Nephron (organoid): ENCODE results near the gene KIAA1549.

Source experiments
- H3K27ac Mint-ChIP-seq, 3 experiments: 2 replicates each; pipeline ENCODE4 v1.8.0; 2020; ENCODE audit warnings: mixed read lengths in 3 of 3, mild to moderate bottlenecking in 2 of 3, moderate library complexity in 1 of 3
- H3K27me3 Mint-ChIP-seq: 2 replicates; pipeline ENCODE4 v1.8.0; 2021; ENCODE audit warnings: low read depth, mild to moderate bottlenecking, moderate library complexity, mixed read lengths
- H3K36me3 Mint-ChIP-seq: 2 replicates; pipeline ENCODE4 v1.8.0; 2020; ENCODE audit warnings: low read depth, mixed read lengths
- H3K4me1 Mint-ChIP-seq: 2 replicates; pipeline ENCODE4 v1.8.0; 2020; ENCODE audit warnings: mixed read lengths
- H3K4me3 Mint-ChIP-seq, 3 experiments: 2 replicates each; pipeline ENCODE4 v1.8.0; 2020; ENCODE audit warnings: mild to moderate bottlenecking in 3 of 3, mixed read lengths in 3 of 3, moderate library complexity in 2 of 3
- H3K9me3 Mint-ChIP-seq: 2 replicates; pipeline ENCODE4 v1.8.0; 2020; ENCODE audit warnings: mixed read lengths
- TF ChIP-seq, protein P1 (sequence below), 3 experiments: fragments of 200-600 bp; sonication (generic); IDR thresholded peaks; one replicate each; pipeline ENCODE4 v1.5.0; 2021; ENCODE audit warnings: antibody characterized with exemption in 3 of 3; ENCODE audit not compliant: unreplicated experiment in 3 of 3

Gene KIAA1549

DNA sequence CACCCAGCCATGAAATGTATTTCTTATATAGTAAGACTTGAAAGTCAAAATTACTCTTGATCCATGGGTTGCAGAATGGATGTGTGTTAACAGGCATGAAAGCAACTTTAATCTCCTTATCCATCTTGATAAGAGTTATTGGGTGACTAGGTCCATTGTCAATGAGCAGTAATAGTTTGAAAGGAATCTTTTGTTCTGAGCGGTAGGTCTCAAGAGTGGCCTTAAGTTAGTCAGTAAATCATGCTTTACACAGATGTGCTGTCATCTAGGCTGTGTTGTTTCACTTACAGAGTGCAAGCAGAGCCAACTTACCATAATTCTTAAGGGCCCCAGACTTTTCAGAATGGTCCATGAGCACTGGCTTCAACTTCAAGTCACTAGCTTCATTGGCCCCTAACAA lies 51.2 kb downstream of the KIAA1549 start:
- no peak overlapping the region for H3K4me3 Mint-ChIP-seq
- H3K27me3 Mint-ChIP-seq, result no peaks in the 10 kb centered on the region
- no peak overlapping the region for H3K27ac Mint-ChIP-seq
- peaks cover 28% of the 10 kb centered on the region for H3K36me3 Mint-ChIP-seq
- H3K4me1 Mint-ChIP-seq, result peaks cover 48% of the 10 kb centered on the region
- TF ChIP-seq, protein P1, sequence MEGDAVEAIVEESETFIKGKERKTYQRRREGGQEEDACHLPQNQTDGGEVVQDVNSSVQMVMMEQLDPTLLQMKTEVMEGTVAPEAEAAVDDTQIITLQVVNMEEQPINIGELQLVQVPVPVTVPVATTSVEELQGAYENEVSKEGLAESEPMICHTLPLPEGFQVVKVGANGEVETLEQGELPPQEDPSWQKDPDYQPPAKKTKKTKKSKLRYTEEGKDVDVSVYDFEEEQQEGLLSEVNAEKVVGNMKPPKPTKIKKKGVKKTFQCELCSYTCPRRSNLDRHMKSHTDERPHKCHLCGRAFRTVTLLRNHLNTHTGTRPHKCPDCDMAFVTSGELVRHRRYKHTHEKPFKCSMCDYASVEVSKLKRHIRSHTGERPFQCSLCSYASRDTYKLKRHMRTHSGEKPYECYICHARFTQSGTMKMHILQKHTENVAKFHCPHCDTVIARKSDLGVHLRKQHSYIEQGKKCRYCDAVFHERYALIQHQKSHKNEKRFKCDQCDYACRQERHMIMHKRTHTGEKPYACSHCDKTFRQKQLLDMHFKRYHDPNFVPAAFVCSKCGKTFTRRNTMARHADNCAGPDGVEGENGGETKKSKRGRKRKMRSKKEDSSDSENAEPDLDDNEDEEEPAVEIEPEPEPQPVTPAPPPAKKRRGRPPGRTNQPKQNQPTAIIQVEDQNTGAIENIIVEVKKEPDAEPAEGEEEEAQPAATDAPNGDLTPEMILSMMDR (IDR thresholded peaks at IDR 0.05; ENCODE audit: unreplicated experiment in 3 of 3), result no peak
- H3K9me3 Mint-ChIP-seq, result no peaks in the 10 kb centered on the region

DNA sequence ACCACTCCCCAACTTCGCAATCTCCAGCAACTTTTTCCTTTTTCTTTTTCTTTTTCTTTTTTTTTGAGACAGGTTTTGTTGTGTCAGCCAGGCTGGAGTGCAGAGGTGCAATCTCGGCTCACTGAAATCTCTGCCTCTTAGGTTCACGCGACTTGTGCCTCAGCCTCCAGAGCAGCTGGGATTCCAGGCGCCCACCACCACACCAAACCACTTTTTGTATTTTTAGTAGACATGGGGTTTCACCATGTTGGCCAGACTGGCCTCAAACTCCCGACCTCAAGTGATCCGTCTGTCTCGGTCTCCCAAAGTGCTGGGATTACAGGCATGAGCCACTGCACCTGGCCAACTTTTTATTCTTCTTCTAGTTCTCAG lies 55.0 kb downstream of the KIAA1549 start:
- peaks cover 41% of the 10 kb centered on the region for H3K4me1 Mint-ChIP-seq
- H3K4me3 Mint-ChIP-seq, result no peak overlapping the region
- H3K9me3 Mint-ChIP-seq, result peaks cover 8% of the 10 kb centered on the region
- peaks cover 29% of the 10 kb centered on the region for H3K36me3 Mint-ChIP-seq
- TF ChIP-seq, protein P1 (IDR thresholded peaks at IDR 0.05; ENCODE audit: unreplicated experiment in 3 of 3), result no peak
- peak overlapping the region; percentile 14 to 67 (median 66) for H3K27ac Mint-ChIP-seq
- H3K27me3 Mint-ChIP-seq, result no peaks in the 10 kb centered on the region

DNA sequence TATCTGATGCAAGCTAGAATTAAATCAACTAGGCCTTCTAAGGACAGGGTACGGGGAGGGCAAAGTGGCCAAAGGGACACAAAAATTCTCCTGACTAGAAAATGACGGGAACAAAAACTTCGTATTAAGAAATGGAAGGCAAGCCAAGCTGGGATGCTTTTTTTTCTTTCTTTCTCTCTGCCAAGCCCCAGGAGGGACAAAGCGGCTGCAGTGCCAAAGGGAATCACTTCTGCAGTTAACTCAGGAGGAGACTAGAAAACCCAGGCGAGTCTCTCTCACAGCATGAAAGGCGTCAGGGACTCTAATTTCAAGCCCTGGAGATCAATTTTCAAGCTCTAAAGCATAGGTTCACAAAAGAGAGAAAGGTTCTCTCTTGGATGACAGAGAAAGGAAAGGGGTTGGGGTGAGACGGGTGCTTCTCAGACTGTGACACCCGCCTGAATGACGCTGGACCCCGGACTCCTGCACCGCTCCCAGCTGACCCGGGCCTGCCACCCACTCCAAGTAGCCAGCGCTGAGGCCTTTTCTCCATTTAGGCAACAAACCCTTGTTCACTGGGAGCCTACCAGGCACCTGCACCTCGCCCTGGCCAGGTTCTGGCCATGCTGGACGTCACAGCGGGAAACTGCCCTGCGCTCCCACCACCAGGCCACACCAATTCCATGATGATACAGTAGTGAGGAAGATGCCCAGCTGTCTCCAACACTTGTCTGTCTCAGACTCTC lies 56.5 kb downstream of the KIAA1549 start:
- peak overlapping the region; percentile 33 to 65 (median 63) for H3K27ac Mint-ChIP-seq
- no peaks in the 10 kb centered on the region for H3K27me3 Mint-ChIP-seq
- peak overlapping the region in 1 of 3 experiments; percentile 18 for H3K4me3 Mint-ChIP-seq
- peaks cover 8% of the 10 kb centered on the region for H3K9me3 Mint-ChIP-seq
- TF ChIP-seq, protein P1 (IDR thresholded peaks at IDR 0.05; ENCODE audit: unreplicated experiment in 3 of 3), result no peak
- H3K4me1 Mint-ChIP-seq, result peaks cover 40% of the 10 kb centered on the region
- peaks cover 23% of the 10 kb centered on the region for H3K36me3 Mint-ChIP-seq

DNA sequence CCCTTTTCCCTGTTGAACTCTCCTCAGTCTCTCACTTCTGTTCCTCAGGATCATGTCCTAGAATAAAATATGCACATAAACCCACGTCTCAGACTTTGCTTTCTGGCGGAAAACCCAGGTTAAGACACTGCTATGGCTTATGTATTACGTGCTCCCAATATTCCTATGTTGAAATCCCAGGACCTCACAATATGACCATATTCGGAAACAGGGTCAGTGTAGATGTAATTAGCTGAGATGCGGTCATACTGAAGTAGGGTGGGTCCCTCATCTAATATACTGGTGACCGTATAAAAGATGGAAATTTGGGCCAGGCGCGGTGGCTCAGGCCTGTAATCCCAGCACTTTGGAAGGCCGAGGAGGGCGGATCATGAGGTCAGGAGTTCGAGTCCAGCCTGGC lies 59.9 kb downstream of the KIAA1549 start:
- Mint-ChIP-seq H3K36me3 (peaks cover 43% of the 10 kb centered on the region), H3K4me1 (peaks cover 42% of the 10 kb centered on the region), H3K9me3 (peaks cover 8% of the 10 kb centered on the region), H3K27ac (no peak overlapping the region), H3K27me3 (no peaks in the 10 kb centered on the region), H3K4me3 (no peak overlapping the region)
- TF ChIP-seq, protein P1 (IDR thresholded peaks at IDR 0.05; ENCODE audit: unreplicated experiment in 3 of 3), result no peak

DNA sequence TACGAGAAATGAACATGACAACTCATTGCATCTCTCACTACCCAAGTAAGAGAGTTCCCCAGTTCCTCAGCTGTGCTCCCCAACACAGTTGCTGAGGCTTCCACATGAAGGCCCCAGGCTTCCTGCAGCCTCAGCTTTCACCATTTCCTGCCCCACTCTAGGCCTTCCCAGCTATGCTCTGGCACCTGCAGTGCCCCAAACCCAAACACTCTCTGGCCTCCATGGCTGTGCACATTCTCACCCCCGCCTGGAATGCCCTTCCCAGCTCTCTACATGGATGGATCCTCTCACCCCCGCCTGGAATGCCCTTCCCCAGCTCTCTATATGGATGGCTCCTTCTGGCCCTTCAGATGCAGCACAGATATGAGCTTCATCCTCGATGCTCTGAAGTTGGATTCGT lies 61.3 kb downstream of the KIAA1549 start:
- H3K4me1 Mint-ChIP-seq, result peaks cover 33% of the 10 kb centered on the region
- H3K27me3 Mint-ChIP-seq, result no peaks in the 10 kb centered on the region
- H3K27ac Mint-ChIP-seq, result peak overlapping the region in 1 of 3 experiments; percentile 30
- TF ChIP-seq, protein P1 (IDR thresholded peaks at IDR 0.05; ENCODE audit: unreplicated experiment in 3 of 3), result no peak
- H3K9me3 Mint-ChIP-seq, result peaks cover 8% of the 10 kb centered on the region
- H3K4me3 Mint-ChIP-seq, result no peak overlapping the region
- peaks cover 52% of the 10 kb centered on the region for H3K36me3 Mint-ChIP-seq

DNA sequence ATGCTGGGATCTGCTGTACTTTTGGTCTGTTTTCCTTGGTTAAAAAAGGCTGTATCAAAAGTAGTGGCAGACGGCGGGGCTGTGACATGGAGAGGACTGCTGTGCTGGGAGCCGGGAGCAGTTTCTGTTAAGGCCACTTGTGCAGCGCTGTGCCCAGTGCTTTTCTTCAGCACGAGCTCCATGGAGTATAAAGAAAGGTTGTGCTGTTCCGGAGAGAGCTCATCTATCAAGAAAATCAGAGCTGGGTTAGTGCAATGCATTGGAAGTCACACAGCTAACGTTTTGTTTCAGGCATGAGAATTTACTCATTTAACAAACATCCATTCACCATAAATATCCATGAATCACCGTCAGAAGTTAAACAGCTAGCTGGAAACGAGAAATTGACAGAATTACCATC lies 62.0 kb downstream of the KIAA1549 start:
- TF ChIP-seq, protein P1 (IDR thresholded peaks at IDR 0.05; ENCODE audit: unreplicated experiment in 3 of 3), result no peak
- H3K27ac Mint-ChIP-seq, result peak overlapping the region in 2 of 3 experiments; percentile 14 to 30
- H3K36me3 Mint-ChIP-seq, result peaks cover 57% of the 10 kb centered on the region
- peaks cover 26% of the 10 kb centered on the region for H3K4me1 Mint-ChIP-seq
- no peaks in the 10 kb centered on the region for H3K27me3 Mint-ChIP-seq
- no peak overlapping the region for H3K4me3 Mint-ChIP-seq
- peaks cover 8% of the 10 kb centered on the region for H3K9me3 Mint-ChIP-seq
